AG09309 (cell line): ENCODE measurements around the gene CYB561.
"Not testable (repeated sequence)": the region's sequence is repeated elsewhere in the genome, so short reads cannot be mapped to it uniquely, and the experiment has no call there.

Source experiments
- DNase-seq: peaks from one replicate; pipeline ENCODE4 v3.0.0-alpha.2; 2010; ENCODE audit warnings: low read depth
- H3K4me3 ChIP-seq: 2 replicates; pipeline ENCODE4 v1.5.1; 2011; ENCODE audit warnings: mild to moderate bottlenecking, low read depth, low read length, moderate library complexity; ENCODE audit not compliant: control insufficient read depth
- CTCF ChIP-seq: IDR thresholded peaks from 2 replicates; pipeline ENCODE4 v1.5.1; 2011; ENCODE audit warnings: mild to moderate bottlenecking, low read depth, low read length, inconsistent platforms; ENCODE audit not compliant: insufficient read depth, control insufficient read depth; ENCODE audit errors: missing control alignments

Gene CYB561

DNA sequence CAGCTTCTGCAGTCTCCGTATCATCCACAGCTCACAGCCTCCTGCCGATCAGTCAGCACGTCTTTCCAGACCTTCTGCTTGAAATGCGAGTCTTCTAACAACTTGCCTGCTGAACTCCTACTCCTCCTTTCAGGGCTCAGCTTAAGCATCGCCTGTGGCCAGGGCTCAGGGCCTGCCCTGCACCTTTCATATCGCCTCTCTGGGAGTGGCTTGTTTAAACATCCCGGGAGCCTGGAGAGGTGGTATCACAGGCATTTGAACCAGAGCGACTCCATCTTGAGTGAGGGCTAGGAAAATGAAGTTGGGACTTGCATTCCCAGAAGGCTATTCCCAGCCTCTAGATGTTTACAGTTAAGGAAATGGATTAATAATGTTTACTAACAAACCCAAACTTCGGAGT lies 13.9 kb upstream of the CYB561 start:
- no peak for DNase-seq
- no peak for TF ChIP-seq CTCF
- no peak overlapping the region for H3K4me3 ChIP-seq

DNA sequence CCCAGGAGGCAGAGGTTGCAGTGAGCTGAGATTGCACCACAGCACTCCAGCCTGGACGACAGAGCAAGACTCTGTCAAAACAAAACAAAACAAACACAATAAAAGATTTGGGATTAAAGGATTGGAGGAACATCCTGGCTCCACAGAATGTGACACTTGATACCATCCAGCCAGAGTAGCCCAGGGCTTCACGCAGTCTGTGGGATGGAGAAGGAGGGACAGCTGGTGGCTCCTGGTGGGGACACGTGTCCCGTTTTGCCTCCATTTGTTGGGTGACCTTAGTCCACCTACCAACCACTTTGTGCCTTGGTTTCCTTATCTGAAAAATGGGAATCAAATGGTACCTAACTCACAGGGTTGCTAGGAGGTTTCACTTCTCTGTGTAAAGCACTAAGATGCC lies 12.4 kb upstream of the CYB561 start:
- no peak overlapping the region for H3K4me3 ChIP-seq
- TF ChIP-seq CTCF, result no peak
- no peak for DNase-seq

DNA sequence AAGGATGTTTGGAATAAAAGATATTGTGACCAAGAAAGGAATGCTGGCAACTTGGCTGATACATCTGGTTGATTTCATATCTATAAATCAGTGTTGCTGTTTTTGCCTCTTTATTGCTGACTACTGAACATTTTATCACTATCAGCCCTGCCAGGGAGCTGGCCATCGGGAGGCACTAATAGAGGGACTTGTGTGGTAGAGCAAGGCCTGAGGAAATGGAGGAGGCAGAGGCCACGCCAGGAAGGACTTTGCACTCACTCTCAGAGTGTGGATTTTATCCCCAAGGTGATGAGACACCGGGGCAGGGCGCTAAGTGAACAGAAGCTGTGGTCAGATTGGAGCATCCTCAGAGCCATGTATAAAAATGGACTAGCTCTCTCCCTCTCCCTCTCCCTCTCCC lies 9.3 kb upstream of the CYB561 start:
- no peak for TF ChIP-seq CTCF
- DNase-seq, result no peak
- no peak overlapping the region for H3K4me3 ChIP-seq

- no peak for TF ChIP-seq CTCF
- H3K4me3 ChIP-seq, result no peak overlapping the region
- no peak for DNase-seq
Measured at GRCh38 chr17:63454915-63455314, 8.8 kb upstream of the CYB561 start.

- not testable (repeated sequence) for H3K4me3 ChIP-seq, DNase-seq
Measured at GRCh38 chr17:63454357-63454756, 8.3 kb upstream of the CYB561 start.

DNA sequence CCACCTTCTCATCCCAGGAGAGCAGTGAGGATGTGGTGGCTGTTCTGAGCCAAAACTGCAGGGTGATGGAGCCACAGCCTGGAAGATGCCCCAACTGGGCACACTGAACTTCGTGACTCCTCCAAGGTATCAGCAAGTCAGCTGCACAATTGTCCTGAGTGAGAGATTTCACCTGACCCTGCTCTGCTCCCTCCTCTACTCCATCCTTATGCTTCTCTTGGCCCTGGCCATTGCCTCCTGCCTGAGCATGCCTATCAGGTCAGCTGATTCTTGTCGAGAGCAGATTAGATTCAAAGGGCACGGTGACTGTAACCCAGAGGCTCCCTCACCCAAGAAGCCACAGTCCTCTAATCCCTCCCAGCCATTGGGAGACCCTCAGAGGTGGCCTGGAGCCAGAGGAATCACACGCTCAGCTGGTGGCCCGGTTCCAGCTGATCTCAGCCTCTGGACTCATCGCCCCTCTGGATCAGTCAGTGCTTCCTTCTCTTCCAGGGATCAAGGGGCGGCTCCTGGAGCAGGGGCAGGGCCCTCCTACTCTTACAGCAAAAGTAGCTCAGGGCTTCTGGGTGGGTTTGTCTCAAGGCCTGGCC lies 7.0 kb upstream of the CYB561 start:
- no peak for DNase-seq
- no peak overlapping the region for H3K4me3 ChIP-seq
- no peak for TF ChIP-seq CTCF

DNA sequence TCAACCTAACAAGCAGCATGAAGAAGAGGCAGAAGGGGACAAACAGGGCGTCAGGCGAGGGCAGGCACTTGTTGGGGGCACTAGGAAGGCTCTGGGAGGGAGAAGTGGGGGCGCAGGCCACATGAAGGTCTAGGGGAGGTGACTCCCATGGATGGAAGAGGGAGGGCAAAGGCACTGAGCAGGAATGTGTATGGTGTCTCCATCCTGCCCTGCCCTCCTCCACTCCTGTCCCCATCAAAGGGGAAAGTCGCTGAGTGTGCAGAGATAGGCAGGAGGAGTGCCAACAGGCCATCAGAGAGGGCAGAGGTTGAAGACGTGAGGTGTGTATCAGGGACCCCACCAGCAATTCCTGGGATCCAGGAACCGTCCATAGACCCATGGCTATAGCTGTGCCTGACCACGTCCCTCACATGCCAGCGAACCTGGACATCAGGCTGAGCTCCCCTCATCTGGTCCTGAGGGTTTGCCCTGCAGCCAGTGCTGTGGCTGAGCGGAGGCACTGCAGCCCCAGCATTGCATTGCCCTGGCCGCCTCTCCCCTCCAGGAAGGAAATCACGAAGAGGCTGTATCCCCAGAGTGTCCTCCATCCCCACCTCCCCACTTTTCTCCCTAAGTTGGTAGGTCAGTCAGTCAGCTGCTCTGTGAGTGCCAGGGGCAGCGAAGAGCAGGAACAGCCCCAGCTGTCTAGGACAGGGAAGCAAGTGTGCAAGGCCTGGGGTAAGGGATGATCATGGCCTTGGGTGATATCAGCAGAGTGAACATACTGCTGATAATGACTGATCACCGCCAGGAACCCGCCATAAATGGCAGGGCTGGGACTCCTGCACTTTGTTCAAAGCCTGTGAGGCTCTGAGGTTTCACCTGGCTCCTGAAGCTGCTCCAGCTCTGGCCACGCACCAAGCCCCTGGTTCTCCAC lies 6.2 kb upstream of the CYB561 start:
- no peak for DNase-seq
- no peak for TF ChIP-seq CTCF
- H3K4me3 ChIP-seq, result no peak overlapping the region
